Measurements from ENCODE around the gene TSPAN2.

- TF ChIP-seq CTCF (conservative IDR thresholded peaks at IDR 0.05; ENCODE audit: low read length) (no peak), EZH2phosphoT487 (IDR thresholded peaks at IDR 0.05; ENCODE audit: borderline replicate concordance) (no peak)
Observed at GRCh38 chr1:115114308-115114707, 25.0 kb upstream of the TSPAN2 start.
